ENCODE data around the gene EXOC4.
"Not testable (repeated sequence)": the region's sequence is repeated elsewhere in the genome, so short reads cannot be mapped to it uniquely, and the experiment has no call there.

The EXOC4 gene

GRCh38 chr7:133777701-133778100, 524.8 kb downstream of the EXOC4 start:
- no peak for DNase-seq

GRCh38 chr7:133778472-133778871, 525.6 kb downstream of the EXOC4 start:
- no peak for DNase-seq

GRCh38 chr7:133779538-133779937, 526.7 kb downstream of the EXOC4 start:
- DNase-seq, result not testable (repeated sequence)

GRCh38 chr7:133780912-133781311, 528.0 kb downstream of the EXOC4 start:
- no peak for DNase-seq

GRCh38 chr7:133781486-133782090, 528.7 kb downstream of the EXOC4 start:
- DNase-seq, result no peak

- no peak for DNase-seq
Measured at GRCh38 chr7:133782470-133782869, 529.6 kb downstream of the EXOC4 start.

GRCh38 chr7:133783276-133783675, 530.4 kb downstream of the EXOC4 start:
- no peak for DNase-seq

- no peak for DNase-seq
Measured at GRCh38 chr7:133784486-133785001, 531.7 kb downstream of the EXOC4 start.

GRCh38 chr7:133786401-133786937, 533.6 kb downstream of the EXOC4 start:
- no peak for DNase-seq

- DNase-seq, result no peak
Measured at GRCh38 chr7:133789974-133790373, 537.1 kb downstream of the EXOC4 start.

- DNase-seq, result no peak
Measured at GRCh38 chr7:133790911-133791310, 538.0 kb downstream of the EXOC4 start.

- no peak for DNase-seq
Measured at GRCh38 chr7:133794479-133794878, 541.6 kb downstream of the EXOC4 start.

- no peak for DNase-seq
Measured at GRCh38 chr7:133795068-133795665, 542.3 kb downstream of the EXOC4 start.

- no peak for DNase-seq
Measured at GRCh38 chr7:133796782-133797745, 544.2 kb downstream of the EXOC4 start.

GRCh38 chr7:133797818-133798520, 545.1 kb downstream of the EXOC4 start:
- DNase-seq, result no peak

- no peak for DNase-seq
Measured at GRCh38 chr7:133801341-133801740, 548.5 kb downstream of the EXOC4 start.

GRCh38 chr7:133804127-133804526, 551.2 kb downstream of the EXOC4 start:
- no peak for DNase-seq

GRCh38 chr7:133805426-133805825, 552.5 kb downstream of the EXOC4 start:
- no peak for DNase-seq

GRCh38 chr7:133807624-133808492, 555.0 kb downstream of the EXOC4 start:
- DNase-seq, result no peak

- DNase-seq, result no peak
Measured at GRCh38 chr7:133808493-133808866, 555.6 kb downstream of the EXOC4 start.

GRCh38 chr7:133812877-133813276, 560.0 kb downstream of the EXOC4 start:
- no peak for DNase-seq
